SH-SY5Y (cell line): ENCODE measurements around the gene MAN1B1.

Source experiments
- GATA2 ChIP-seq: IDR thresholded peaks from 2 replicates; pipeline ENCODE4 v1.6.1; 2011; ENCODE audit warnings: mild to moderate bottlenecking, low read depth, low read length
- GATA3 ChIP-seq: IDR thresholded peaks from 2 replicates; pipeline ENCODE4 v1.6.1; 2011; ENCODE audit warnings: low read depth, mild to moderate bottlenecking, low read length, moderate library complexity

- TF ChIP-seq GATA3 (no peak), GATA2 (no peak)
Observed at GRCh38 chr9:137117269-137117731, 30.5 kb downstream of the MAN1B1 start.
